ENCODE results near the gene TDRD10. TPM values are rescaled to one million over a fixed set of nuclear protein-coding genes. Genes with fewer than 3 reads are reported as not detected.
A peak's percentile ranks its signal among the peaks of the same experiment; 100 is the strongest.

The TDRD10 gene
- total RNA-seq, 2 donors from 2014 or later: 0.85 to 1.8 TPM

DNA sequence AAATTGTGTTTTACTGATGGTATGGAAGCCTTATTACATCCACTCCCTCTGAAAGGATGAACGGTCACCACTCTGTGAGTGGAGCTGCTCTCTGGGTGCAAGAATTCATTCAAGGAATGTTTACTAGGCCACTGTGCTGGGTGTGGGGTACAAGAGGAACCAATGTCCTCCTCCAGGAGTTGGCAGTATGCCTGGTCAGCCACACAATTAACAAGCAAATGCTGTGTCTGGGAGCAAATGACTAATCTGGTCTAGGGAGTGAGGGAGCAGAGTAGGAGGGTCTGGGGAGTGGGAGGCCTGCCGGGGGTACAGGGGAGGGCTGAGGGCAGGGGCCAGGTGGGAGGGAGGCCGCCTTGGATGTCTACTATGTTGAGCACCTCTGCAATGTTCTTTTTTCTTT lies 27.2 kb upstream of the TDRD10 start:
- no peaks in the 10 kb centered on the region for H3K36me3 ChIP-seq
- TF ChIP-seq CTCF (IDR thresholded peaks at IDR 0.05): no peak
- H3K9me3 ChIP-seq: no peaks in the 10 kb centered on the region
- H3K27ac ChIP-seq: no peak overlapping the region
- peak; percentile 65 for DNase-seq (ENCODE audit: low spot score)
- no peaks in the 10 kb centered on the region for H3K27me3 ChIP-seq
- peaks cover 0 to 2% of the 10 kb centered on the region in 2 donors for H3K4me1 ChIP-seq
- H3K4me3 ChIP-seq: no peak overlapping the region

GRCh38 chr1:154476791-154477190 lies 25.2 kb upstream of the TDRD10 start:
- no peaks in the 10 kb centered on the region for H3K36me3 ChIP-seq
- no peak overlapping the region for H3K27ac ChIP-seq
- H3K9me3 ChIP-seq: no peaks in the 10 kb centered on the region
- H3K27me3 ChIP-seq: no peaks in the 10 kb centered on the region
- H3K4me3 ChIP-seq: no peak overlapping the region
- H3K4me1 ChIP-seq: peaks cover 0 to 14% of the 10 kb centered on the region in 2 donors
- TF ChIP-seq CTCF (IDR thresholded peaks at IDR 0.05): no peak
- DNase-seq (ENCODE audit: low spot score): no peak

DNA sequence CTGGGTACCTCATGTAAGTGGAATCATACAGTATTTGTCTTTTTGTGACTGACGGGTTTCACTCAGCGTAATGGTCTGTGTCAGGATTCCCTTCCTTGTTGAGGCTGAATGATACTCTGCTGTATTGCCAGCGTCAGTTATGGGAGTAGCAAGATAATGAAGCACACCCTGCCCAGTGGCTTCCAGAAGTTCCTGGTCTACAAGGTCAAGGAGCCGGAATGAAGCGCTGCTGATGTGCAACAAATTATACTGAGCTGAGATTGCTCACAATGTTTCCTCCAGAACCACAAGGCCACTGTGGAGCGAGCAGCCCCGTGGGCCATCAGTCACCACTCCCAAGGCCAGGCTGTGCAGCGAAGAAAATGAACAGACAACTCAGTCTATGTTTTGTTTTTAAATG lies 24.0 kb upstream of the TDRD10 start:
- no peak for DNase-seq (ENCODE audit: low spot score)
- Histone ChIP-seq H3K27ac (no peak overlapping the region), H3K36me3 (no peaks in the 10 kb centered on the region), H3K27me3 (no peaks in the 10 kb centered on the region), H3K4me3 (no peak overlapping the region), H3K4me1 (peaks cover 0 to 14% of the 10 kb centered on the region in 2 donors), H3K9me3 (no peaks in the 10 kb centered on the region)
- TF ChIP-seq CTCF (IDR thresholded peaks at IDR 0.05): no peak

DNA sequence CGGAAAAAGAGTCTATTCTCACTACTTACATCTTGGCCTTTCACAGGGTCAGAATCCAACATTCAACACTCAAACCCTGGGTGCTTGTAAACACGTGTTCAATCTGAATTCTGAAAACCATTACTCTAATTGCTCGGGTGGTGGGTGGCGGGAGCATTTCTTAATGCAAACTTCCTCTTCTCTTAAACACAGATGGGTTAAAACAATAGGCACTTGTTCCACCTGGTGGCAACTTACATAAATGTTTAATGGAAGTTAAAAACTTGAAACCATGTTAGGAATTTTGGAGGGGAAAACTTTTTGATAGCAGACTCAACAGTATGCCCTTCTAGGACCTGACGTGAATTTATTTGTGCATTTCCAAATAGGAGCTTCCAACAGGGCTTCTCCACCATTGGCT lies 23.4 kb upstream of the TDRD10 start:
- peak in 1 of 2 donors; percentile 23 for TF ChIP-seq CTCF (IDR thresholded peaks at IDR 0.05)
- Histone ChIP-seq H3K9me3 (no peaks in the 10 kb centered on the region), H3K36me3 (no peaks in the 10 kb centered on the region), H3K4me1 (peaks cover 0 to 14% of the 10 kb centered on the region in 2 donors), H3K4me3 (no peak overlapping the region), H3K27ac (no peak overlapping the region), H3K27me3 (no peaks in the 10 kb centered on the region)
- no peak for DNase-seq (ENCODE audit: low spot score)

- Histone ChIP-seq H3K4me1 (peaks cover 0 to 23% of the 10 kb centered on the region in 2 donors), H3K4me3 (no peak overlapping the region), H3K36me3 (no peaks in the 10 kb centered on the region), H3K9me3 (no peaks in the 10 kb centered on the region), H3K27me3 (no peaks in the 10 kb centered on the region), H3K27ac (no peak overlapping the region)
- peak; percentile 80 for DNase-seq (ENCODE audit: low spot score)
- peak; percentile 95 to 98 for TF ChIP-seq CTCF (IDR thresholded peaks at IDR 0.05)
These were observed 22.1 kb upstream of the TDRD10 start for GRCh38 chr1:154479764-154480421.

GRCh38 chr1:154481053-154481452 lies 21.0 kb upstream of the TDRD10 start:
- H3K9me3 ChIP-seq: no peaks in the 10 kb centered on the region
- no peak for DNase-seq (ENCODE audit: low spot score)
- H3K4me3 ChIP-seq: no peak overlapping the region
- peaks cover 0 to 30% of the 10 kb centered on the region in 2 donors for H3K4me1 ChIP-seq
- TF ChIP-seq CTCF (IDR thresholded peaks at IDR 0.05): no peak
- H3K27ac ChIP-seq: no peak overlapping the region
- H3K27me3 ChIP-seq: no peaks in the 10 kb centered on the region
- H3K36me3 ChIP-seq: no peaks in the 10 kb centered on the region

Data from right atrium auricular region (tissue), 2 donors.